Peyer's patch (tissue), 4 donors: ENCODE measurements around the gene IRF3. TPM values are rescaled to one million over a fixed set of nuclear protein-coding genes. Genes with fewer than 3 reads are reported as not detected.

Source experiments
- DNase-seq, 3 donors: peaks; one replicate each; pipeline ENCODE4 v3.0.0-alpha.2; 2017 to 2019
- H3K27ac ChIP-seq, 4 donors: fragments of 200-600 bp; sonication (generic); one replicate each; pipeline ENCODE4 v1.5.1; 2016 to 2019
- H3K27me3 ChIP-seq, 2 donors: fragments of 200-600 bp; sonication (generic); one replicate each; pipeline ENCODE4 v1.5.1; 2019
- H3K36me3 ChIP-seq, 3 donors: fragments of 200-600 bp; sonication (generic); one replicate each; pipeline ENCODE4 v1.5.1; 2016 to 2019
- H3K4me1 ChIP-seq, 4 donors: fragments of 200-600 bp; sonication (generic); one replicate each; pipeline ENCODE4 v1.5.1; 2016 to 2019
- H3K4me3 ChIP-seq, 4 donors: fragments of 200-600 bp; sonication (generic); 1 replicate in 3 of 4; 2 replicates in 1 of 4; pipeline ENCODE4 v1.5.1; 2016 to 2019; ENCODE audit warnings: mild to moderate bottlenecking in 1 of 4
- H3K9me3 ChIP-seq, 4 donors: fragments of 200-600 bp; sonication (generic); one replicate each; pipeline ENCODE4 v1.5.1; 2016 to 2019; ENCODE audit warnings: mild to moderate bottlenecking in 1 of 4
- POLR2A ChIP-seq, 2 donors: fragments of 450-650 bp; IDR thresholded peaks; one replicate each; pipeline ENCODE4 v1.5.1; 2017; ENCODE audit warnings: antibody characterized with exemption in 2 of 2, mild to moderate bottlenecking in 2 of 2, moderate library complexity in 2 of 2
- total RNA-seq, 4 donors: library from RNA; depleted of rRNA; stranded (reverse); fragments of >200 nt; gene quantifications; one replicate each; pipeline ENCODE4 v1.1.0, GENCODE V29; 2016
- TF ChIP-seq, protein P1 (sequence below), 6 experiments: fragments of 450-650 bp in 4 of 6; fragments of 200-600 bp in 2 of 6; sonication (generic) in 1 of 6; IDR thresholded peaks; one replicate each; pipeline ENCODE4 v1.5.1; 2017 to 2019; ENCODE audit warnings: antibody characterized with exemption in 6 of 6, mild to moderate bottlenecking in 3 of 6, moderate library complexity in 1 of 6

IRF3 gene
- total RNA-seq, 4 donors from 2014 or later = 98.6 to 131 (median 120) TPM

DNA sequence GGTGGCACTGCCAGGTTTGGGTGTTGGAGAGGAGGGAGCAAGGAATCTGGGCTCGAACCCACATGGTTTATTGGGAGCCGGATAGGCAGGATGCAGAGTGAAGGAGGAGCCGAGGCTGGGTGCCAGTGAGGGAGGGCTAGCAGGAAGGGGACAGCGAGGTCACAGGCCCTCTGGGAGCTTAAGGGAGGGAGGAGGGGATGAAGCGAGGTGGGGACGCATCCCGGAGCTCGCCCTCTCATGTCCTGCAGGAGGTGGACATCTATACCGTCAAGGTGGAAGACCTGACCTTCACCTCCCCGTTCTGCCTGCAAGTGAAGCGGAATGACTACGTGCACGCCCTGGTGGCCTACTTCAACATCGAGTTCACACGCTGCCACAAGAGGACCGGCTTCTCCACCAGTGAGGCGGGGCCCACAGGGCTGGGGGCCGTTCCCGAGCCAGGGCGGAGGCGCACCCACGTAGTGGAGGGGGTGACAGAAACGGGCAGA lies 20.2 kb upstream of the IRF3 start:
- peaks cover 0 to 69% (median 0%) of the 10 kb centered on the region in 3 donors for H3K36me3 ChIP-seq
- peaks cover 0 to 24% (median 7%) of the 10 kb centered on the region in 4 donors for H3K4me1 ChIP-seq
- no peak for DNase-seq
- H3K4me3 ChIP-seq = no peak overlapping the region
- peaks cover 0 to 7% of the 10 kb centered on the region in 2 donors for H3K27me3 ChIP-seq
- TF ChIP-seq POLR2A (IDR thresholded peaks at IDR 0.05) = no peak
- TF ChIP-seq, protein P1, sequence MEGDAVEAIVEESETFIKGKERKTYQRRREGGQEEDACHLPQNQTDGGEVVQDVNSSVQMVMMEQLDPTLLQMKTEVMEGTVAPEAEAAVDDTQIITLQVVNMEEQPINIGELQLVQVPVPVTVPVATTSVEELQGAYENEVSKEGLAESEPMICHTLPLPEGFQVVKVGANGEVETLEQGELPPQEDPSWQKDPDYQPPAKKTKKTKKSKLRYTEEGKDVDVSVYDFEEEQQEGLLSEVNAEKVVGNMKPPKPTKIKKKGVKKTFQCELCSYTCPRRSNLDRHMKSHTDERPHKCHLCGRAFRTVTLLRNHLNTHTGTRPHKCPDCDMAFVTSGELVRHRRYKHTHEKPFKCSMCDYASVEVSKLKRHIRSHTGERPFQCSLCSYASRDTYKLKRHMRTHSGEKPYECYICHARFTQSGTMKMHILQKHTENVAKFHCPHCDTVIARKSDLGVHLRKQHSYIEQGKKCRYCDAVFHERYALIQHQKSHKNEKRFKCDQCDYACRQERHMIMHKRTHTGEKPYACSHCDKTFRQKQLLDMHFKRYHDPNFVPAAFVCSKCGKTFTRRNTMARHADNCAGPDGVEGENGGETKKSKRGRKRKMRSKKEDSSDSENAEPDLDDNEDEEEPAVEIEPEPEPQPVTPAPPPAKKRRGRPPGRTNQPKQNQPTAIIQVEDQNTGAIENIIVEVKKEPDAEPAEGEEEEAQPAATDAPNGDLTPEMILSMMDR (IDR thresholded peaks at IDR 0.05) = no peak
- H3K27ac ChIP-seq = no peak overlapping the region
- H3K9me3 ChIP-seq = no peaks in the 10 kb centered on the region

DNA sequence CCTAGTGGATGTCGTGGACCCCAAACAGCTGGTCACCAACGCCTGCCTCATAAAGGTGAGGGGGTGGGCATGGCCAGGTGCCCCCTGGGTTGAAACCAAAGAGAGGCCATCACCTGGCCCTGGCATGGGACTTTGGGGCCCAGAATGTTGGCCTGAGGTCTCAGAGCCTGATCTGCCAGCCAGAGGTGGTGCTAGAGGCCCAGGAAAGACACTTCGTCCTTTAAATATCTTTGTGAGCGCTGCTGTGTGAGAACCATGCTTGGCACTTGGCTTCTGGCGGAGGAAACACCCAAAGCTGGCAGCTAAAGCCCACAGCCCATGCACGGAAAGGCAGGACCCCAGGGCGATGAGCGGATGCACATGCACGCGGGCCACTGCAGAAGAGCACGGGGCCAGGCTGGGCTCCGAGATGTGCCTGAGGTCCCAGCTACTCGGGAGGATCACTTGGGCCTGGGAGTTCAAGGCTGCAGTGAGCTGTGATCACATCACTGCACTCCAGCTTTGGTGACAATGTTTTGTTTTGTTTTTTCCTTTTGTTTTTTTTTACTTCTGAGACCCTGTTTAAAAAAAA lies 19.4 kb upstream of the IRF3 start:
- no peak for TF ChIP-seq POLR2A (IDR thresholded peaks at IDR 0.05)
- TF ChIP-seq, protein P1 (IDR thresholded peaks at IDR 0.05) = no peak
- H3K27ac ChIP-seq = no peak overlapping the region
- H3K4me3 ChIP-seq = no peak overlapping the region
- H3K36me3 ChIP-seq = peaks cover 0 to 70% (median 0%) of the 10 kb centered on the region in 3 donors
- no peak for DNase-seq
- H3K9me3 ChIP-seq = no peaks in the 10 kb centered on the region
- peaks cover 0 to 7% of the 10 kb centered on the region in 2 donors for H3K27me3 ChIP-seq
- peaks cover 0 to 24% (median 11%) of the 10 kb centered on the region in 4 donors for H3K4me1 ChIP-seq

DNA sequence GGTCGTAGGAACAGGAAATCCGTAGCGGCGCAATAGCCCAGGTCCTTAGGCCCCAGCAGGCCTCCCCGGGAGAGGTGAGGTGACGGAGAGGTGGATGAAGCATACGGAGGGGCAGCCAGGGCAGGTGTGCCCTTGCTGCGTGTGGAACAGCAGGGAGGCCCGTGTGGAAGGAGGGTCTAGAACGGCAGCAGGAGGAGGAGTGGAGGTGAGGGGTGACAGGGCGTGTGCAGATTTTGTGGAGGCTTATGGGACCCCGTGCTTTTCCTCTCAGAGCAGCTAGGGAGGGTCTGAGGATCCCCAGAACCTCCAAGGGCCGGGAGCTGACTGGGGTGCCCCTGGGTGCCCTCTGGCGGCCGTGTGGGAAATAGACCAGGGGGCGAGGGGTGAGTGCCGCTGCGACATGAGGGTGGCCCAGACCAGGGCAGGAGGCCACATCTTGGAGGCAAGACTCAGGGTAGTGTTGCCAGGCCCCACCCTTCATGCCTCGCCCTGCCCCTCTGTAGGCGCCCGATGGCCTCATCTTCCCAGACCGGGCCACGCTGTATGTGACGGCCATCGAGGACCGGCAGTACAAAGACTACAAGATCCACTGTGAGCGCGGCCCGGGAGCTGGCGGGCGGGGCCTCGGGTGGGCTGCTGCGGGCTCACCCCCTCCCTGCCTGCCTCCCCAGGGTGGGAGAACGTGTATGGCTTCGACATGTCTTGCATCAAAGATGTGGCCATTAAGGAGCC lies 18.8 kb upstream of the IRF3 start:
- no peak for DNase-seq
- H3K27ac ChIP-seq = no peak overlapping the region
- H3K4me3 ChIP-seq = no peak overlapping the region
- peaks cover 0 to 2% of the 10 kb centered on the region in 2 donors for H3K27me3 ChIP-seq
- TF ChIP-seq, protein P1 (IDR thresholded peaks at IDR 0.05) = peak in 5 of 6 experiments; percentile 39 to 52 (median 49)
- TF ChIP-seq POLR2A (IDR thresholded peaks at IDR 0.05) = no peak
- H3K36me3 ChIP-seq = peaks cover 0 to 70% (median 0%) of the 10 kb centered on the region in 3 donors
- H3K4me1 ChIP-seq = peaks cover 0 to 22% (median 11%) of the 10 kb centered on the region in 4 donors
- no peaks in the 10 kb centered on the region for H3K9me3 ChIP-seq

- H3K4me3 ChIP-seq = no peak overlapping the region
- no peaks in the 10 kb centered on the region for H3K27me3 ChIP-seq
- H3K36me3 ChIP-seq = peaks cover 0 to 70% (median 0%) of the 10 kb centered on the region in 3 donors
- H3K27ac ChIP-seq = no peak overlapping the region
- no peaks in the 10 kb centered on the region for H3K9me3 ChIP-seq
- peaks cover 0 to 22% (median 13%) of the 10 kb centered on the region in 4 donors for H3K4me1 ChIP-seq
- no peak for DNase-seq
- no peak for TF ChIP-seq POLR2A (IDR thresholded peaks at IDR 0.05)
- TF ChIP-seq, protein P1 (IDR thresholded peaks at IDR 0.05) = no peak
These were observed 18.2 kb upstream of the IRF3 start for GRCh38 chr19:49683814-49684250.

DNA sequence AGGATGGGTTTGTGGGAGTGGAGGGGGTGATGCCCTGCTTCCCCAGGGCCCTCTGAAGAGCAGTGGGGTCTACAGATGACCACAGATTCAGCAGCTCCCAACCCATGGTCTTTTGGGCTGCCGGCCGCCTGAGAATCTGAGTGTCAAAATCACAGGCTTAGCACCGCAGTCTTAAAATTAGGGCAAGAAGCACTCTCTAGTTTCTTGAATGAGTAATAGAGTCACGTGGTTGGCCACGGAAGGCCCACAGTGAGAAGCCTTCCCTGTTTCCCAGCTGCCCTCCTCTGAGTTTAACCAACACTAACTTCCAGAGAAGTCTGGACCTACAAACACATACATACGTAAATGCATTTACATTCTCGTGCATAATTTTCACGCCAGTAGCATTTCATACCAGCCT lies 16.6 kb upstream of the IRF3 start:
- H3K27ac ChIP-seq = no peak overlapping the region
- H3K36me3 ChIP-seq = peaks cover 0 to 59% (median 0%) of the 10 kb centered on the region in 3 donors
- no peak overlapping the region for H3K4me3 ChIP-seq
- TF ChIP-seq, protein P1 (IDR thresholded peaks at IDR 0.05) = no peak
- no peak for TF ChIP-seq POLR2A (IDR thresholded peaks at IDR 0.05)
- H3K9me3 ChIP-seq = no peaks in the 10 kb centered on the region
- no peak for DNase-seq
- H3K27me3 ChIP-seq = no peaks in the 10 kb centered on the region
- peaks cover 0 to 35% (median 17%) of the 10 kb centered on the region in 4 donors for H3K4me1 ChIP-seq
